SU-DHL-6 (cell line): ENCODE data around the gene EFCAB6.

Experiments used
- EZH2phosphoT487 ChIP-seq: fragments of 200-600 bp; sonication (generic), shearing (Covaris generic); conservative IDR thresholded peaks from 2 replicates; pipeline ENCODE4 v1.6.1; 2018; ENCODE audit warnings: mild to moderate bottlenecking, antibody characterized with exemption, low read length, moderate library complexity, mixed read lengths
- TF ChIP-seq, protein P1 (sequence below): fragments of 200-600 bp; sonication (generic); IDR thresholded peaks from one replicate; pipeline ENCODE4 v1.5.1; 2017; ENCODE audit warnings: antibody characterized with exemption, mild to moderate bottlenecking, low read length, moderate library complexity; ENCODE audit not compliant: insufficient read depth, poor library complexity, severe bottlenecking

GRCh38 chr22:43823911-43824665 is 12.0 kb upstream of the EFCAB6 start:
- TF ChIP-seq, protein P1, sequence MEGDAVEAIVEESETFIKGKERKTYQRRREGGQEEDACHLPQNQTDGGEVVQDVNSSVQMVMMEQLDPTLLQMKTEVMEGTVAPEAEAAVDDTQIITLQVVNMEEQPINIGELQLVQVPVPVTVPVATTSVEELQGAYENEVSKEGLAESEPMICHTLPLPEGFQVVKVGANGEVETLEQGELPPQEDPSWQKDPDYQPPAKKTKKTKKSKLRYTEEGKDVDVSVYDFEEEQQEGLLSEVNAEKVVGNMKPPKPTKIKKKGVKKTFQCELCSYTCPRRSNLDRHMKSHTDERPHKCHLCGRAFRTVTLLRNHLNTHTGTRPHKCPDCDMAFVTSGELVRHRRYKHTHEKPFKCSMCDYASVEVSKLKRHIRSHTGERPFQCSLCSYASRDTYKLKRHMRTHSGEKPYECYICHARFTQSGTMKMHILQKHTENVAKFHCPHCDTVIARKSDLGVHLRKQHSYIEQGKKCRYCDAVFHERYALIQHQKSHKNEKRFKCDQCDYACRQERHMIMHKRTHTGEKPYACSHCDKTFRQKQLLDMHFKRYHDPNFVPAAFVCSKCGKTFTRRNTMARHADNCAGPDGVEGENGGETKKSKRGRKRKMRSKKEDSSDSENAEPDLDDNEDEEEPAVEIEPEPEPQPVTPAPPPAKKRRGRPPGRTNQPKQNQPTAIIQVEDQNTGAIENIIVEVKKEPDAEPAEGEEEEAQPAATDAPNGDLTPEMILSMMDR = no peak
- TF ChIP-seq EZH2phosphoT487 = no peak
